NB4 (cell line): ENCODE data around the gene JMJD1C.
"Not testable (repeated sequence)": the region's sequence is repeated elsewhere in the genome, so short reads cannot be mapped to it uniquely, and the experiment has no call there.

ENCODE experiments used
- DNase-seq: peaks from one replicate; pipeline ENCODE4 v3.0.0; 2010; ENCODE audit warnings: low read depth
- H3K4me3 ChIP-seq: one replicate; pipeline ENCODE4 v1.5.1; 2011; ENCODE audit warnings: mild to moderate bottlenecking, low read depth, low read length, moderate library complexity
- MYC ChIP-seq: IDR thresholded peaks from 2 replicates; pipeline ENCODE4 v1.6.1; 2011; ENCODE audit warnings: low read depth, low read length
- POLR2A ChIP-seq: IDR thresholded peaks from 2 replicates; pipeline ENCODE4 v1.6.1; 2011; ENCODE audit warnings: mild to moderate bottlenecking; ENCODE audit not compliant: insufficient read length; ENCODE audit errors: extremely low read depth
- TF ChIP-seq, protein P1 (sequence below): IDR thresholded peaks from one replicate; pipeline ENCODE4 v1.5.1; 2012; ENCODE audit warnings: low read depth, low read length
- TF ChIP-seq, protein P2 (sequence below): IDR thresholded peaks from 2 replicates; pipeline ENCODE4 v1.6.1; 2011; ENCODE audit warnings: low read depth, low read length

JMJD1C gene

DNA sequence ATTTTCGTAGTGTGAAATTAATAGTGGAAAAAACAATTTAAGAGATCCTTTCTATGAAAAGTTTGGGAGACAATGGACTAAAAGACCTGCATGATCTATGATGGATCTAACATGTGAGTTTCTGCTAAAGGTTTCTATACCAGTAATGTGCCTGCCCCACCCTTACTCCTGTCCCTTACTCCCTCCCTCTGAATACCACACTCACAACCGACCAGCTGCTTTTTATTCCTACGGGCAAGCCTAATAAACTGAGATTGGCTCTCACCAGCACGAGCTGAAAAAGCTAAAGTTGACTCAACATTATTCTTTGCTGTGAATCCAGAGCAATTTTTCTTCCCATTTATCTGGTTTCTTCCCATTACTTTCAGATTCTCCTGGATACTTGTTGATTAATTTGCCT, 37.6 kb upstream of the JMJD1C start:
- TF ChIP-seq, protein P1, sequence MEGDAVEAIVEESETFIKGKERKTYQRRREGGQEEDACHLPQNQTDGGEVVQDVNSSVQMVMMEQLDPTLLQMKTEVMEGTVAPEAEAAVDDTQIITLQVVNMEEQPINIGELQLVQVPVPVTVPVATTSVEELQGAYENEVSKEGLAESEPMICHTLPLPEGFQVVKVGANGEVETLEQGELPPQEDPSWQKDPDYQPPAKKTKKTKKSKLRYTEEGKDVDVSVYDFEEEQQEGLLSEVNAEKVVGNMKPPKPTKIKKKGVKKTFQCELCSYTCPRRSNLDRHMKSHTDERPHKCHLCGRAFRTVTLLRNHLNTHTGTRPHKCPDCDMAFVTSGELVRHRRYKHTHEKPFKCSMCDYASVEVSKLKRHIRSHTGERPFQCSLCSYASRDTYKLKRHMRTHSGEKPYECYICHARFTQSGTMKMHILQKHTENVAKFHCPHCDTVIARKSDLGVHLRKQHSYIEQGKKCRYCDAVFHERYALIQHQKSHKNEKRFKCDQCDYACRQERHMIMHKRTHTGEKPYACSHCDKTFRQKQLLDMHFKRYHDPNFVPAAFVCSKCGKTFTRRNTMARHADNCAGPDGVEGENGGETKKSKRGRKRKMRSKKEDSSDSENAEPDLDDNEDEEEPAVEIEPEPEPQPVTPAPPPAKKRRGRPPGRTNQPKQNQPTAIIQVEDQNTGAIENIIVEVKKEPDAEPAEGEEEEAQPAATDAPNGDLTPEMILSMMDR = no peak
- TF ChIP-seq, protein P2, sequence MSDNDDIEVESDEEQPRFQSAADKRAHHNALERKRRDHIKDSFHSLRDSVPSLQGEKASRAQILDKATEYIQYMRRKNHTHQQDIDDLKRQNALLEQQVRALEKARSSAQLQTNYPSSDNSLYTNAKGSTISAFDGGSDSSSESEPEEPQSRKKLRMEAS = no peak
- TF ChIP-seq POLR2A (no peak), MYC (no peak)
- H3K4me3 ChIP-seq = no peak overlapping the region
- DNase-seq = no peak

DNA sequence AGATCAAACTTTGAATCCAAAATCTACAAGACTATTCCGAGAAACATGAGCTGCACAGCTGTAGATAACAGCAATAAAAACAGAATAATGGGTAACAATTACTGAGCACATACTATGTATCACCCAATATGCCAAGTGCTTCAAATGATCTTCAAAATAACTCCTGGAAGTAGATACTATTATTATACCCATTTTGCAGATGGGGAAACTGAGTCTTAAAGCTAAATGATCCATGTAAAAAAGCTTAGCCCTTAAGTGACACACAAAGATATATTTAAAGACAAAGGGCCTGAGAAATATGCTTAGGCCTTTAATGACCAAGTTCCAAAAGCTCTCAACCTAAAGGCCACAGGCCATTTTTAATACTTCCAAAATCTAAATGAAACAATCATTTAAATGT, 37.1 kb upstream of the JMJD1C start:
- TF ChIP-seq POLR2A (no peak), MYC (no peak)
- TF ChIP-seq, protein P1 = no peak
- TF ChIP-seq, protein P2 = no peak
- DNase-seq = no peak
- H3K4me3 ChIP-seq = no peak overlapping the region

DNA sequence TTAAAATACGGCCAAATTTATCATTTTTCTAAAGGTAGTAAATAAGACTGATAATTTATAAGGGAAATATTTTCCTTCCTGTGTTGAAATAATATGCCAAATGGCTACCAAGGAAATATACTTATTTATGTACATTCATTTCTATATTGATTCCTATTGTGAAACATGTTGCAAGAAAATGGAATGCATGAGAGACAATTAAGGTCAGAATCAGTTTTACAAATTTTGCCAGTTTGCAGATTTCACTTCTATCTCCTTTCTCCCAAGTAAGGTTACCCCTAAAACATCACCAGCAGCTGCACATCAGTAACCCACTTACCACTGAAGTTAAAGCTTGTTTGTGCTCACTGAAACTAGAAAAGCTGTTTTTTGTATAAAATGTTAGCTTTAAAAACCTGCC, 36.2 kb upstream of the JMJD1C start:
- TF ChIP-seq, protein P1 = no peak
- TF ChIP-seq MYC (no peak), POLR2A (no peak)
- TF ChIP-seq, protein P2 = no peak
- DNase-seq = no peak
- no peak overlapping the region for H3K4me3 ChIP-seq

DNA sequence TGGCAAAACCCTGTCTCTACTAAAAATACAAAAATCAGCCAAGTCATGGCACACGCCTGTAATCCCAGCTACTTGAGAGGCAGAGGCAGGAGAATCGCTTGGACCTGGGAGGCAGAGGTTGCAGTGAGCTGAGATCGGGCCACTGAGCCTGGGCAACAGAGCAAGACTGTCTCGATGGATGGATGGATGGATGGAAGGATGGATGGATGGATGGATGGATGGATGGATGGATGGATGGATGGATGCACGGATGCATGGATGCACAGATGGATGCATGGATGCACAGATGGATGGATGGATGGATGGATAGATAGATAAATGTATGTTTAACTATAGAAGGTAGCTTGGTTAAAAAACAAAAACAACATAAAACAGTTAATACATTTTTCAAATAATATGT, 34.8 kb upstream of the JMJD1C start:
- not testable (repeated sequence) for DNase-seq, H3K4me3 ChIP-seq

DNA sequence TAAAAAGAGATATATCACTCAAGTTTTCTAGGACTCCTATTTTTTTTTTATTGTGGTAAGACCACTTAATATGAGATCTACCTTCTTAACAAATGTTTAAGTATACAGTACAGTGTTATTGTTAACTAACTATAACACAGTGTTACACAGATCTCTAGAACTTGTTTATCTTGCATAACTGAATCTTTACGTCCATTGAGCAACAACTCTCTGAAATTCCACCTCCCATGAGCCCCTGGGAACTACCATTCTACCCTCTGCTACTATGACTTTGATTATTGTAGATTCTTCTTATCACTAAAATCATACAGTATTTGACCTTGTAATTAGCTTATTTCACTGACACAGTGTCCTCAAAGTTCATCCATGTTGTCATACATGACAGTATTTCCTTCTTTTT, 32.9 kb upstream of the JMJD1C start:
- peak; percentile 49 for DNase-seq
- TF ChIP-seq, protein P2 = no peak
- TF ChIP-seq, protein P1 = no peak
- TF ChIP-seq POLR2A (no peak), MYC (no peak)
- no peak overlapping the region for H3K4me3 ChIP-seq

DNA sequence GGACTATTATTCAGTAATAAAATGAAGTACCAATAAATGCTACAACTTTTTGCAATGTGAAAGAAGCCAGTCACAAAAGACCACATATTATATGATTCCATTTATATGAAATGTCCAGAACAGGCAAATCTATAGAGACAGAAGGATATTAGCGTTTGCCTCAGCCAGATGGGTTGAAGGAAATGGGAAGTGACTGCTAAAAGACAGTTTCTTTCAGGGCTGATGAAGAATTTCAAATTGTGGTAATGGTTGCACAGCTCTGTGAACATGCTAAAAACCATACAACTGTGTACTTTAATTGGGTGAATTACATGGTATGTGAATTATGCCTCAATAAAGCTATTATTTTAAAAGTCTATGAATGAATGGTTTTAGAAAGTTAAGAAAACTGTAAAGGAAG, 31.5 kb upstream of the JMJD1C start:
- TF ChIP-seq POLR2A = no peak
- TF ChIP-seq, protein P2 = no peak
- TF ChIP-seq MYC = no peak
- TF ChIP-seq, protein P1 = no peak
- DNase-seq = peak; percentile 63

More for the DNA sequence above, 31.5 kb upstream of the JMJD1C start:
- no peak overlapping the region for H3K4me3 ChIP-seq
